IPS-18c (cell line): ENCODE measurements around the gene CHRDL2.

Experiments
- H3K4me3 ChIP-seq: 2 replicates; pipeline ENCODE4 v1.7.0; 2013; ENCODE audit warnings: low read depth, mild to moderate bottlenecking, low read length, moderate library complexity; ENCODE audit not compliant: insufficient read depth
- H3K9me3 ChIP-seq: one replicate; pipeline ENCODE4 v1.6.1; 2013; ENCODE audit warnings: mild to moderate bottlenecking, low read length, moderate library complexity; ENCODE audit not compliant: control insufficient read depth, insufficient read depth

The CHRDL2 gene

GRCh38 chr11:74680703-74681531, 50.3 kb downstream of the CHRDL2 start:
- no peaks in the 10 kb centered on the region for H3K9me3 ChIP-seq

GRCh38 chr11:74680035-74680671, 51.1 kb downstream of the CHRDL2 start:
- H3K9me3 ChIP-seq = no peaks in the 10 kb centered on the region
- H3K4me3 ChIP-seq = no peak overlapping the region

More at GRCh38 chr11:74680703-74681531, 50.3 kb downstream of the CHRDL2 start:
- H3K4me3 ChIP-seq = no peak overlapping the region

GRCh38 chr11:74679513-74679865, 51.7 kb downstream of the CHRDL2 start:
- Histone ChIP-seq H3K9me3 (no peaks in the 10 kb centered on the region), H3K4me3 (no peak overlapping the region)

GRCh38 chr11:74678591-74679512, 52.4 kb downstream of the CHRDL2 start:
- Histone ChIP-seq H3K4me3 (no peak overlapping the region), H3K9me3 (peaks cover 2% of the 10 kb centered on the region)

- no peak overlapping the region for H3K4me3 ChIP-seq
- H3K9me3 ChIP-seq = peaks cover 2% of the 10 kb centered on the region
Observed at GRCh38 chr11:74678041-74678440, 53.2 kb downstream of the CHRDL2 start.

DNA sequence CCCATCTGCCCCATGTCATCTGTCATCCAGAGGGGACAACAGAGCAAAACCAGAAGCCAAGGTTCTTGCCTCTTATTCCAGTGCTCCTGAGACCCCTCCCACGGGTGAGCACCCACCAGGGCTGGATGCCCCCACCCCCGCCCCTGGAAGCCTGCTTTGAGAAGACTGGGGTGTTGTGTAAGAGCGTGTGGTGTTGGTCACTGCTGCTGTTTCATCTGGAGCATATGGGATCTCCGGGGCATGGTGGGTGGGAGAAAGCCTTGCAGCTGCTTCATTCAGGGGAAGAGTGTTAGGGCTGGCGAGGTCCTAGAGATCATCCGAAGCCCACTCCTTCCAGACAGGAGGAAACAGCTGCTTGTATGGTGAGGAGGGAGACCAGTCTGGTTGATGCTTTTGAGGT, 54.1 kb downstream of the CHRDL2 start:
- H3K4me3 ChIP-seq = no peak overlapping the region
- H3K9me3 ChIP-seq = peaks cover 2% of the 10 kb centered on the region

DNA sequence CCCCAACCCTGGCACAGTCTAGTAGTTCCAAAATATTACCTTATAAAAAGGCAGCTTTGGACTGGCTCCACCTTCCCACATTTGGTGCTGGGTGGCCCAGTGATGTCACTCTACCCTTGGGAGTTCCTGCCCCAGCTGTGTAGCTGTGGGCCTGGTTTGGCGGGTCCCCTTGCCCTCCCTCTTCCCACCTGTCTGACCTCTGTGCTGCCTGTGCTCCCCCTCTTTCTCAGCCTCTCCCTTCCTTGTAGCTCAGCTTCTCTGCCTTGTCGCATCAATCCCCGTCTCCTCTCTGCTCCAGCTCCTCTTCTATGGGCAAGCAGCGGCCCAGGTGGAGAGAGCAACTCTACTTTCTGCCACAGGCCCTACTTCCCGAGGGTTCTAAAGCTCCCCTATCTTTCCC, 54.6 kb downstream of the CHRDL2 start:
- H3K9me3 ChIP-seq = peaks cover 2% of the 10 kb centered on the region

DNA sequence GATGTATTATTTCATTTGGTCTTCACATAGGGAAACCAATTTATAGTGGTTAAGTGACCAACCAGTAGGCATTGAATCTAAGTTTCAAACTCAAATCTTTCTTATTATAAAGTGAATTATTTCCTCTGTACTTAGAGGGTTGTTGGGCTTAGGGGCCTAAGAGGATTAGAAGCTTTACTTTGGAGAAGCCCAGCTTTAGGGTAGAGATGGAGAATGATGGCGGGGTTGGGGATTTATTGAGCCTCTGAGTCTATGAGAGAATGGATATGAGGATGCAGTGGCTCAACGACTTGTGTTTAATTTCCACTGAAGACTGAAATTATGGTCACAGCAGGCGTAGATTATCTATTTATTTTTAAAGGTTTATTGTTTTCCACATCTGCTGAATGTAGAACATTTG, 55.5 kb downstream of the CHRDL2 start:
- Histone ChIP-seq H3K9me3 (peaks cover 2% of the 10 kb centered on the region), H3K4me3 (no peak overlapping the region)

More for the DNA sequence above, 54.6 kb downstream of the CHRDL2 start:
- no peak overlapping the region for H3K4me3 ChIP-seq

DNA sequence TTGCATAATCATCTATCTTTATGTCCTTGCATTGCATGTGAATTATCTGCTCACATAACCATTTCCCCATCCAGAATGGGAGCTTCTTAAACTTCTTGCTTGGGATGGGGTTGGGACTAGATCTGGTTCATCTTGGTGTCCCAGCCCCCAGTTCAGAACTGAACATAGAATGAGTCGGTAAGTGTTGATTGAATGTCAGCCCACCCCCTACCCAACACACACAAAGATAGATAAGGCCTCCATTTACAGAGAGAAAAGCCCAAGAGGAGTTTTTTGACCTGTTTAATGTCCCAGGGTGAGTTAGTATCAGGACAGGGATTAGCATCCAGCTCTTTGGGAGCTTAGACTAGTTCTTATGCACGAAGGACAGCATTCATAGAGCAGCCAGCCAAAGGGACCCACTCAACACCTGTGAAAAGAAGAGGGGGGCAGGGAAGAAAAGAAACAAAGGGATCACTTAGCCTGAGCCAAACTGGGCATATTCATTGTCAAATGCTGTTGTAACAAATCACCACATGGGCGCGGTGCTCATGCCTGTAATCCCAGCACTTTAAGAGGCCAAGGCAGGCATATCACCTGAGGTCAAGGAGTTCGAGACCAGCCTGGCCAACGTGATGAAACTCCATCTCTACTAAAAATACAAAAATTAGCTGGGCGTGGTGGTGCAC, 57.4 kb downstream of the CHRDL2 start:
- Histone ChIP-seq H3K4me3 (no peak overlapping the region), H3K9me3 (peaks cover 2% of the 10 kb centered on the region)

DNA sequence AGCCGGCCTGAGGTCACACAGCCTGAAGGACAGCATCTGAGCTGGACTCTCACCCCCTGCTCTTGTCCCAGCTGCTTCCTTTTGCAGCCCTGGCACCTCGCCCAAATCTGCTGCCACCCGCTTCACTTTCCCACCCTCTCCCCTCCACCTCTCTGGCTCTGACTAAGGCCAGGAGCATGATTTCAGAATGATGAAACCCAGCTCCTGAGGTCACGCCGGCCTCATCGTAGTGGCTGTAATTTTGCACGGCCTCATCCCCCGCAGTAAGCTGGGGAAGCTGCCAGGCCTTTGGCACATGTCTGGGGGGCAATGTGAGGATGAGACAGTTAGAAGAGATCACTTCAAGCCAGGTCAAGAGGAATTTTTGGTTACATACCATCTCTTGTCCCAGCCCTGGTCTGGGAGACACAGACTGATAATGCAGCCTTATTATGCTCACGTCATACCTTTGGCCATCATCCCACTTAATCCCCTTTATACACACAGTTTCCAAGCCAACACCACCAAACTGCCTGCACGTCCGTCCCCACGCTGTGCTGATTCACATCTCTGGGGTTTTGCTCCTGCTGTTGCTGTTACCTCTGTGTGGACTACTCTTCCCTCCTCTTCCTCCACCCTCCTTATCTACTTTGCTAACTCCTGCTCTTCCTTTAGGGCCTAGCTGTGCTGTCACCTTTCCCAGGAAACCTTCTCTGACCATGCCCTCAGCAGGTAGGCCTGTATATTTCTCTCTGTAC, 58.1 kb downstream of the CHRDL2 start:
- Histone ChIP-seq H3K9me3 (peaks cover 2% of the 10 kb centered on the region), H3K4me3 (no peak overlapping the region)

GRCh38 chr11:74672332-74672955, 58.8 kb downstream of the CHRDL2 start:
- H3K4me3 ChIP-seq = no peak overlapping the region

DNA sequence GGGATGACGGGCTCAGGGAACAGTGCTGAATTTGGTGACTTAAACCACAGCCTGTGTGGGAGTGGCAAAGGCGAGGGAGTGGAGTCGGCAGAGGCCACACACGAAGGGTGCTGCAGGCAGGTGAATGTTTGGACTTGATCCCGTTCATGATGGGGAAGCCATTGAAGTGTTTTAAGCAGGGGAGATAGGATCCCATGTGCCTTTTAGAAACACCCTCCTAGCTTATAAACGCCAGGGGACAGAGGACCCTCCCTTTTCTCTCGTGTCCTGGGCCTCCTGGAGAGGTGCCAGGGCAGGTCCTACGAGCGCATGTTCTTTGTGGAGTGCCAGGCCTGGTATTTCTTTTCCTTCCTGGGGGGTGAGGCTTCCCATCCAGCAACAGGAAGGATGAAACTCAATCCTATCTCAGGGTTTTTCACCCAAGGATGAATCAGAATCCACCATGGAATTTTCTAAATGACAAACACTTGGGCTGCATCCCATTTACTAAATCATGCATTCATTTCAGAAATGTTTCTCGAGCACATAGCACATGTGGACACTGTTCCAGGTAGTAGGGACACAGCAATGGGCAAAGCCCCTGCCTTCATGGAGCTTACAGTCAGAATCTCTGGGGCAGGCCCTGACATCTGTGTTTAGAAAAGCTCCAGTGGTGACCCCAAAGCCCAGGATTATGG, 59.6 kb downstream of the CHRDL2 start:
- H3K9me3 ChIP-seq = peaks cover 2% of the 10 kb centered on the region
- no peak overlapping the region for H3K4me3 ChIP-seq

More at GRCh38 chr11:74672332-74672955, 58.8 kb downstream of the CHRDL2 start:
- peaks cover 2% of the 10 kb centered on the region for H3K9me3 ChIP-seq

GRCh38 chr11:74670171-74670570, 61.1 kb downstream of the CHRDL2 start:
- no peak overlapping the region for H3K4me3 ChIP-seq
- peaks cover 2% of the 10 kb centered on the region for H3K9me3 ChIP-seq

- Histone ChIP-seq H3K4me3 (no peak overlapping the region), H3K9me3 (peaks cover 2% of the 10 kb centered on the region)
Observed at GRCh38 chr11:74669211-74670160, 61.7 kb downstream of the CHRDL2 start.

DNA sequence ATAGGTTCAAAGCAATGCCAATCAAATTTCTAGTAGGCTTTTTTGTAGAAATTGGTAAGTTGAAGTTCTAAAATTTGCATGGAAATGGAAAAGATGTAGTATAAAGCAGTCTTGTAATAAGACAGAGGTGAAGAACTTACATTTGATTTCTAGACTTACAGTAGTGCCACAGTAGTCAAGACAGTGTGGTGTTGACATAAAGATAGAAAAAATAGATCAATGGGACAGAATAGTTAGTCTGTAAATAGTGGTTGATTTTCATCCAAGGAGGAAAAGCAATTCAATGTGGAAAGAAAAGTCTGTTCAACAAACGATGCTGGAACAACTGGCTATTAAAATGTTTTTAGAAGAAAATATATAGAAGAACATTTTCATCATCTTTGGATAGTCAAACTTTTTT, 67.9 kb downstream of the CHRDL2 start:
- Histone ChIP-seq H3K9me3 (no peaks in the 10 kb centered on the region), H3K4me3 (no peak overlapping the region)
